Measurements from ENCODE around the gene GPC5. TPM values are rescaled to one million over a fixed set of nuclear protein-coding genes. Genes with fewer than 3 reads are reported as not detected.

GPC5 gene
- total and polyA plus RNA-seq, 2 of the 13 experiments (the other 11 are each of a cell fraction or from before 2014, with no cell fraction given), result 0.02 to 0.07 TPM

DNA sequence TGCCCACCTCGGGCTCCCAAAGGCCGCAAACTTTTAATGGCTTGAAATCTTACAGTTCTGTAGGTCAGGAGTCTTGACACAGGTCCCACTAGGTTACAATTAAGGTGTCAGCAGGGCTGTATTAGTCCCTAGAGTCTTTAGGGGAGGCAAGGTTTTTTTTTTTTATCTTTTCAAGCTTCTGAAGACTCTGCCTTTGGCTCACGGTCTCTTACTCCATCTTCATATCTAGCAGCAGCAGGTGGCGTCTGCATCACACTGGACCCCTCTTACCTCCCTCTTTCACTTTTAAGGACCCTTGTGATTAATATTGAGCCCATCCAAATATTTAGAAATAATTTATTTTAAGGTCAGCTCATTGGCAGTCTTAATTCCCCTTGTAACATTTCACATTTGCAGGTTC lies 39.3 kb upstream of the GPC5 start:
- in situ Hi-C loops (cut with HindIII; ENCODE audit: extremely low pct_ligation_motif_present, low pct_unique_long_range_greater_than_20kb), result no loop called here
- no TSS peak for BruUV-seq (replicated peaks)
- ATAC-seq (no peak; the same call in 1 of the 3 replicates), FAIRE-seq (no peak), DNase-seq (ENCODE audit: low spot score) (no peak)
- Histone ChIP-seq H3K27ac (ENCODE audit: extremely low read length, insufficient read depth, low read length) (no peak overlapping the region), H3K36me3 (replicated peaks in 1 of 2; ENCODE audit: control insufficient read depth in 1 of 2, insufficient read depth in 2 of 2, low read length in 2 of 2) (peaks cover 0 to 19% of the 10 kb centered on the region in 2 experiments; a peak in 4 of 5 replicates), H3K79me2 (ENCODE audit: insufficient read depth, low read length) (no peaks in the 10 kb centered on the region), H3K4me3 (replicated peaks in 1 of 3; ENCODE audit: insufficient read depth in 1 of 3, low read depth in 2 of 3, low read length in 3 of 3) (no peak overlapping the region), H3K9ac (ENCODE audit: insufficient read depth, low read depth, low read length) (no peak overlapping the region), H3K9me3 (ENCODE audit: low read length) (no peaks in the 10 kb centered on the region), H3K4me1 (ENCODE audit: insufficient read depth, low read length) (peaks cover 98% of the 10 kb centered on the region), H2AFZ (ENCODE audit: low read length) (no peak overlapping the region), H3K27me3 (ENCODE audit: control insufficient read depth in 1 of 2, insufficient read depth in 2 of 2, low read length in 2 of 2) (no peaks in the 10 kb centered on the region), H3K4me2 (ENCODE audit: low read depth, low read length) (no peak overlapping the region), H4K20me1 (ENCODE audit: insufficient read depth, low read length) (peaks cover 28% of the 10 kb centered on the region)
- ChIA-PET POLR2A (interaction anchor here (1.1 to 2.0 kb wide), 2 partner anchors 12 to 14 kb away, joined by 3 to 5 read pairs; no protein-coding TSS in a partner anchor), CTCF (ENCODE audit: low intra/inter-chr PET ratio, low total read pairs) (no interaction called here)
- peak; percentile 46 for TF ChIP-seq POLR2G (IDR thresholded peaks at IDR 0.05; ENCODE audit: low read depth, low read length)
- TF ChIP-seq POLR2AphosphoS5 (IDR thresholded peaks at IDR 0.05; ENCODE audit: low read depth, low read length), result 0 out of 2 replicates have a peak, but pooled peaks have one; percentile 37
- TF ChIP-seq, protein P1, sequence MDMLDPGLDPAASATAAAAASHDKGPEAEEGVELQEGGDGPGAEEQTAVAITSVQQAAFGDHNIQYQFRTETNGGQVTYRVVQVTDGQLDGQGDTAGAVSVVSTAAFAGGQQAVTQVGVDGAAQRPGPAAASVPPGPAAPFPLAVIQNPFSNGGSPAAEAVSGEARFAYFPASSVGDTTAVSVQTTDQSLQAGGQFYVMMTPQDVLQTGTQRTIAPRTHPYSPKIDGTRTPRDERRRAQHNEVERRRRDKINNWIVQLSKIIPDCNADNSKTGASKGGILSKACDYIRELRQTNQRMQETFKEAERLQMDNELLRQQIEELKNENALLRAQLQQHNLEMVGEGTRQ (IDR thresholded peaks at IDR 0.05; ENCODE audit: low read depth, low read length), result no peak
- TF ChIP-seq, protein P1 (CRISPR knock-in tag; IDR thresholded peaks at IDR 0.05; ENCODE audit: borderline replicate concordance), result no peak
- intact Hi-C loops (cut with micrococcal nuclease; ENCODE audit: unreplicated experiment), result no loop called here
- WGBS (ENCODE audit: low lambda C conversion rate), result 95% methylated on average over 4 of the region's 4 CpGs

DNA sequence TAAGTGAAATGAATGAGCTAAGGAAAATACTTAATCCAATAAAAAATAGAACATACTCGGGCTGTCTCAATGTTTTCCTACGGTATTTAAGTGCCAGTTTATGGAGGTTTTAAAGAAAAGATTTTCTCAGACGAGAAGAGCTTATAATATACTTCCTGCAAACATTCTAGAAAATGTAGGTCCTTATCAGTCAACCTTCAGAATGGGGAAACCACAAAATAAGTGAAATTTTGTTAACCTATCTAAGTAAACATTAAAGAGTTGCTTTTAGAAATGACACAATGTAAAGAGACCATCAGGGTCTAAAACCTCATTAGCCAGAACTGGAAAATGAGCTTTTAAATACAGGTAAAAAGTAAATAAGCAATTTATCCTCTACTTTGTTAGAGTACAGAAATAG lies 38.8 kb upstream of the GPC5 start:
- H3K27ac ChIP-seq (ENCODE audit: extremely low read length, insufficient read depth, low read length), result peak overlapping the region; percentile 82

More for the DNA sequence above, 38.8 kb upstream of the GPC5 start:
- intact Hi-C loops (cut with micrococcal nuclease; ENCODE audit: unreplicated experiment) (no loop called here), in situ Hi-C loops (cut with HindIII; ENCODE audit: extremely low pct_ligation_motif_present, low pct_unique_long_range_greater_than_20kb) (no loop called here)
- Histone ChIP-seq H3K4me2 (ENCODE audit: low read depth, low read length) (no peak overlapping the region), H3K27me3 (ENCODE audit: control insufficient read depth in 1 of 2, insufficient read depth in 2 of 2, low read length in 2 of 2) (no peaks in the 10 kb centered on the region), H3K9me3 (ENCODE audit: low read length) (no peaks in the 10 kb centered on the region), H3K4me1 (ENCODE audit: insufficient read depth, low read length) (peaks cover 93% of the 10 kb centered on the region), H3K36me3 (replicated peaks in 1 of 2; ENCODE audit: control insufficient read depth in 1 of 2, insufficient read depth in 2 of 2, low read length in 2 of 2) (peaks cover 0 to 14% of the 10 kb centered on the region in 2 experiments; a peak in 3 of 5 replicates), H2AFZ (ENCODE audit: low read length) (no peak overlapping the region), H4K20me1 (ENCODE audit: insufficient read depth, low read length) (peaks cover 24% of the 10 kb centered on the region), H3K4me3 (replicated peaks in 1 of 3; ENCODE audit: insufficient read depth in 1 of 3, low read depth in 2 of 3, low read length in 3 of 3) (no peak overlapping the region), H3K9ac (ENCODE audit: insufficient read depth, low read depth, low read length) (no peak overlapping the region), H3K79me2 (ENCODE audit: insufficient read depth, low read length) (no peaks in the 10 kb centered on the region)
- no TSS peak for BruUV-seq (replicated peaks)
- POLR2A ChIA-PET, result interaction anchor here (2.0 kb wide), 1 partner anchor 13 kb away, joined by 5 read pairs; no protein-coding TSS in a partner anchor
- ATAC-seq (no peak), DNase-seq (ENCODE audit: low spot score) (no peak), FAIRE-seq (no peak)
- WGBS (ENCODE audit: low lambda C conversion rate), result 68% methylated on average over 3 of the region's 3 CpGs
- TF ChIP-seq ARNT (IDR thresholded peaks at IDR 0.05) (no peak), ZFY (CRISPR knock-in tag; IDR thresholded peaks at IDR 0.05) (no peak), ZNF10 (CRISPR knock-in tag; IDR thresholded peaks at IDR 0.05; ENCODE audit: borderline replicate concordance, low read depth) (no peak), ZNF235 (CRISPR knock-in tag; IDR thresholded peaks at IDR 0.05; ENCODE audit: borderline replicate concordance) (no peak)
- TF ChIP-seq, protein P2, sequence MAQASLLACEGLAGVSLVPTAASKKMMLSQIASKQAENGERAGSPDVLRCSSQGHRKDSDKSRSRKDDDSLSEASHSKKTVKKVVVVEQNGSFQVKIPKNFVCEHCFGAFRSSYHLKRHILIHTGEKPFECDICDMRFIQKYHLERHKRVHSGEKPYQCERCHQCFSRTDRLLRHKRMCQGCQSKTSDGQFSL (CRISPR knock-in tag; IDR thresholded peaks at IDR 0.05), result no peak
- TF ChIP-seq, protein P3, sequence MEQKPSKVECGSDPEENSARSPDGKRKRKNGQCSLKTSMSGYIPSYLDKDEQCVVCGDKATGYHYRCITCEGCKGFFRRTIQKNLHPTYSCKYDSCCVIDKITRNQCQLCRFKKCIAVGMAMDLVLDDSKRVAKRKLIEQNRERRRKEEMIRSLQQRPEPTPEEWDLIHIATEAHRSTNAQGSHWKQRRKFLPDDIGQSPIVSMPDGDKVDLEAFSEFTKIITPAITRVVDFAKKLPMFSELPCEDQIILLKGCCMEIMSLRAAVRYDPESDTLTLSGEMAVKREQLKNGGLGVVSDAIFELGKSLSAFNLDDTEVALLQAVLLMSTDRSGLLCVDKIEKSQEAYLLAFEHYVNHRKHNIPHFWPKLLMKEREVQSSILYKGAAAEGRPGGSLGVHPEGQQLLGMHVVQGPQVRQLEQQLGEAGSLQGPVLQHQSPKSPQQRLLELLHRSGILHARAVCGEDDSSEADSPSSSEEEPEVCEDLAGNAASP (CRISPR knock-in tag; IDR thresholded peaks at IDR 0.05; ENCODE audit: borderline replicate concordance), result no peak
- CTCF ChIA-PET (ENCODE audit: low intra/inter-chr PET ratio, low total read pairs), result no interaction called here

All from HepG2 (cell line).